ENCODE data around the gene TPRN.

TPRN gene

DNA sequence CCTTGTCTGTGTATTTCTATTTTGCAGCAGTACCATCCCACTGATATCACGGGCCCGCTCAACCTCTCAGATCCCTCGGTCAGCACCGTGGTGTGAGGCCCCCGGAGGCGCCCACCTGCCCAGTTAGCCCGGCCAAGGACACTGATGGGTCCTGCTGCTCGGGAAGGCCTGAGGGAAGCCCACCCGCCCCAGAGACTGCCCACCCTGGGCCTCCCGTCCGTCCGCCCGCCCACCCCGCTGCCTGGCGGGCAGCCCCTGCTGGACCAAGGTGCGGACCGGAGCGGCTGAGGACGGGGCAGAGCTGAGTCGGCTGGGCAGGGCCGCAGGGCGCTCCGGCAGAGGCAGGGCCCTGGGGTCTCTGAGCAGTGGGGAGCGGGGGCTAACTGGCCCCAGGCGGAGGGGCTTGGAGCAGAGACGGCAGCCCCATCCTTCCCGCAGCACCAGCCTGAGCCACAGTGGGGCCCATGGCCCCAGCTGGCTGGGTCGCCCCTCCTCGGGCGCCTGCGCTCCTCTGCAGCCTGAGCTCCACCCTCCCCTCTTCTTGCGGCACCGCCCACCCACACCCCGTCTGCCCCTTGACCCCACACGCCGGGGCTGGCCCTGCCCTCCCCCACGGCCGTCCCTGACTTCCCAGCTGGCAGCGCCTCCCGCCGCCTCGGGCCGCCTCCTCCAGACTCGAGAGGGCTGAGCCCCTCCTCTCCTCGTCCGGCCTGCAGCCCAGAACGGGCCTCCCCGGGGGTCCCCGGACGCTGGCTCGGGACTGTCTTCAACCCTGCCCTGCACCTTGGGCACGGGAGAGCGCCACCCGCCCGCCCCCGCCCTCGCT, 32.6 kb downstream of the TPRN start:
- no peak for DNase-seq
- no peak overlapping the region for H3K27ac ChIP-seq (ENCODE audit: insufficient read depth in 1 of 2, low read depth in 1 of 2, low read length in 2 of 2, poor library complexity in 1 of 2, severe bottlenecking in 2 of 2)
- ChIA-PET POLR2A (interaction anchor here (0.7 kb wide), 1 partner anchor 594 kb away, joined by 5 read pairs; no protein-coding TSS in a partner anchor), CTCF (interaction anchor here (1.2 kb wide), 1 partner anchor 67 kb away, joined by 3 read pairs; no protein-coding TSS in a partner anchor)
- H3K4me1 ChIP-seq (ENCODE audit: control extremely low read depth in 1 of 4, control insufficient read depth in 4 of 4, insufficient read depth in 4 of 4, low read length in 3 of 4), result peaks cover 0 to 70% (median 50%) of the 10 kb centered on the region in 4 experiments
- no peaks in the 10 kb centered on the region for H3K36me3 ChIP-seq (ENCODE audit: control insufficient read depth in 4 of 4, insufficient read depth in 4 of 4, low read length in 3 of 4)
- peaks cover 0 to 76% (median 18%) of the 10 kb centered on the region in 5 experiments for H3K27me3 ChIP-seq (replicated peaks in 2 of 5; ENCODE audit: control insufficient read depth in 4 of 5, insufficient read depth in 5 of 5, low read length in 4 of 5)
- H3K9me3 ChIP-seq (ENCODE audit: control extremely low read depth in 1 of 5, control insufficient read depth in 4 of 5, insufficient read depth in 2 of 5, low read depth in 1 of 5, low read length in 4 of 5), result no peaks in the 10 kb centered on the region
- H3K4me3 ChIP-seq (ENCODE audit: control insufficient read depth in 1 of 7, extremely low read depth in 1 of 7, insufficient read depth in 4 of 7, low read depth in 2 of 7, low read length in 6 of 7), result peak overlapping the region in 3 of 7 experiments; percentile 22 to 67 (median 57)
- whole genome bisulfite sequencing (ENCODE audit: insufficient coverage), result 12% methylated on average over 41 of the region's 57 CpGs

DNA sequence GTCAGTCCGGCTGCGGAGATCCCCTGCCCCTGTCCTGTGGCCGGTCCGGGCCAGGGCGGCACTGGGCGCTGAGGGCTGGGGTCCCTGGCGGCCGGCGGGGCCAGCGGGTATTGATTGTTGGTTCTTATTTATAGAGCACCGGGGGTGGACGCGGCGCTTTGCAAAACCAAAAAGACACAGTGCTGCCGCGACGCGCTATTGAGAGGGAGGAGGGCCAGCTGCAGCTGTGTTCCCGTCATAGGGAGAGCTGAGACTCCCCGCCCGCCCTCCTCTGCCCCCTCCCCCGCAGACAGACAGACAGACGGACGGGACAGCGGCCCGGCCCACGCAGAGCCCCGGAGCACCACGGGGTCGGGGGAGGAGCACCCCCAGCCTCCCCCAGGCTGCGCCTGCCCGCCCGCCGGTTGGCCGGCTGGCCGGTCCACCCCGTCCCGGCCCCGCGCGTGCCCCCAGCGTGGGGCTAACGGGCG, 33.2 kb downstream of the TPRN start:
- Histone ChIP-seq H3K4me1 (ENCODE audit: control extremely low read depth in 1 of 4, control insufficient read depth in 4 of 4, insufficient read depth in 4 of 4, low read length in 3 of 4) (peaks cover 0 to 70% (median 49%) of the 10 kb centered on the region in 4 experiments), H3K4me3 (ENCODE audit: control insufficient read depth in 1 of 7, extremely low read depth in 1 of 7, insufficient read depth in 4 of 7, low read depth in 2 of 7, low read length in 6 of 7) (peak overlapping the region in 1 of 7 experiments; percentile 57), H3K36me3 (ENCODE audit: control insufficient read depth in 4 of 4, insufficient read depth in 4 of 4, low read length in 3 of 4) (no peaks in the 10 kb centered on the region), H3K9me3 (ENCODE audit: control extremely low read depth in 1 of 5, control insufficient read depth in 4 of 5, insufficient read depth in 2 of 5, low read depth in 1 of 5, low read length in 4 of 5) (no peaks in the 10 kb centered on the region), H3K27me3 (replicated peaks in 2 of 5; ENCODE audit: control insufficient read depth in 4 of 5, insufficient read depth in 5 of 5, low read length in 4 of 5) (peaks cover 0 to 83% (median 18%) of the 10 kb centered on the region in 5 experiments), H3K27ac (ENCODE audit: insufficient read depth in 1 of 2, low read depth in 1 of 2, low read length in 2 of 2, poor library complexity in 1 of 2, severe bottlenecking in 2 of 2) (no peak overlapping the region)
- CTCF ChIA-PET, result interaction anchor here (1.2 kb wide), 1 partner anchor 68 kb away, joined by 3 read pairs; no protein-coding TSS in a partner anchor
- POLR2A ChIA-PET, result no interaction called here
- peak in 1 of 3 donors; percentile 21 for DNase-seq
- 34% methylated on average over 35 of the region's 44 CpGs for WGBS (ENCODE audit: insufficient coverage)

DNA sequence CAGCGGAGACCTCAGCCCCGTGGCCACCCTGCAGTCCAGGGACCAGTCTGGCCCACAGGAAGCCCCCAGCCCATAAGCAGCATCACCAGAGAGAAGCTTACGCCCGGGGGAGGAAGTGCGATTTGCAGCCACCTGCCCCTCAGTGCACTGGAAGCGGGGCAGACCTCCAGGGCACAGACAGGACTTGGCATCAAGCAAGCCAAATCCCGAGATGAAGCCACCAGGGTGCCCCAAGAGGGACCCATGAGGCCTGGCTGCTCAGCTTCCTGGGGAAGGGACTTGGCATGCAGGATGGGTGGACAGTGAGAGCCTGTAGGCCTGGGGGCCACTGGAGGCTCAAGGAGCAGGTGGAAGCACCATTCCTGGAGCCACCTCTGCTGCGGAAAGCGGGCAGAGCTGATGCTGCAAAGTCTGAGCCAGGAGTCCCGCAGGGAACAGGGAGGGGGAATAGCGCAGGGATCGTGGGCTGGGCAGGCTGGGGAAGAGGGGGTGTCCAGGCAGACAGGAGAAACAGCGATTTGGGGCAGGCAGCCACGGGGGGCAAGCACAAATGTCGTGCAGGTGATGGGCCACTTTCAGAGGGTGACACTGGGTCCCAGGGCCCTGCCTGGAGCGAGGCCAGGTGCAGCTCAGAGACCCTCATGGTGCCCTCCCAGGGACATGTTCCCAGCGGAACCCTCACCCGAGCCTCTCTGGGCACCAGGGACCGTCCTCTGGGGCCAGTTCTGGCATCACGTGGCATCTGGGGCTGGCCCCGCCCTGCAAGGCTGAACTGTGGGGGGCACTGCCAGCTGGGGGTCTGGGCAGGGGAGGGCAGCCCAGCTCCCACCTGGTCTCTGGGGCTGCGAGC, 33.9 kb downstream of the TPRN start:
- ChIA-PET POLR2A (no interaction called here), CTCF (interaction anchor here (0.8 to 1.3 kb wide), 4 partner anchors 9 to 68 kb away, joined by 3 read pairs; no protein-coding TSS in a partner anchor)
- DNase-seq, result no peak
- H3K27me3 ChIP-seq (replicated peaks in 2 of 5; ENCODE audit: control insufficient read depth in 4 of 5, insufficient read depth in 5 of 5, low read length in 4 of 5), result peaks cover 0 to 90% (median 14%) of the 10 kb centered on the region in 5 experiments
- no peak overlapping the region for H3K4me3 ChIP-seq (ENCODE audit: control insufficient read depth in 1 of 7, extremely low read depth in 1 of 7, insufficient read depth in 4 of 7, low read depth in 2 of 7, low read length in 6 of 7)
- H3K36me3 ChIP-seq (ENCODE audit: control insufficient read depth in 4 of 4, insufficient read depth in 4 of 4, low read length in 3 of 4), result no peaks in the 10 kb centered on the region
- H3K4me1 ChIP-seq (ENCODE audit: control extremely low read depth in 1 of 4, control insufficient read depth in 4 of 4, insufficient read depth in 4 of 4, low read length in 3 of 4), result peaks cover 0 to 69% (median 48%) of the 10 kb centered on the region in 4 experiments
- 66% methylated on average over 15 of the region's 22 CpGs for WGBS (ENCODE audit: insufficient coverage)
- no peak overlapping the region for H3K27ac ChIP-seq (ENCODE audit: insufficient read depth in 1 of 2, low read depth in 1 of 2, low read length in 2 of 2, poor library complexity in 1 of 2, severe bottlenecking in 2 of 2)
- no peaks in the 10 kb centered on the region for H3K9me3 ChIP-seq (ENCODE audit: control extremely low read depth in 1 of 5, control insufficient read depth in 4 of 5, insufficient read depth in 2 of 5, low read depth in 1 of 5, low read length in 4 of 5)

DNA sequence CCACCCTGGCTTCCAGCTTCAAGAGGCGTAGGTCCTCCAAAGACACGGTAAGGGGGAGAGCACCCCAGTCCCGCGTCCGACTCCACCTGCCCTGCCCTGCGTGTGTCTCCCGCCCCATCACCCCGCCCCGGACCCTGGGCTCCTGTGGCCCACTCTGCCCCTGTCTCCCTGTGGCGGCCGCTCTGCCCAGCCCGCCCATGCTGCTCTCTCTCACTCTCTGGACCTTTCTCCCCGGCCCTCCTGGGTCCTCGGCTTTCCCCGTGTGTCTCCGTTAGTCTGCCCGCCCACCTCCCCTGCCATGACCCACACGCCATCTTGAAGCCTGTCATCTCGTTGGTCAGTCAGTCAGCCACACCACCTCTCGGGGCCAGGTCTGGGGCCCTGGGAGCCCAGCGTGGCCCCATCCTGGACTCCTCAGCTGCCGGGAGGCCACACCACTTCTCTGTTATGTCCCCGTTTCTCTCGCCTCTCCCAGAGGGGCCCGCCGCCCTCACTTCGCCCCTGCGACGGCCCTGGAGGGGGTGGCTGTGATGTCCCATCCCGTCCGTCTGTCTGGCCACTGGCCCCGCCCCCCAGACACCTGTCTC, 35.2 kb downstream of the TPRN start:
- Histone ChIP-seq H3K4me1 (ENCODE audit: control extremely low read depth in 1 of 4, control insufficient read depth in 4 of 4, insufficient read depth in 4 of 4, low read length in 3 of 4) (peaks cover 0 to 58% (median 41%) of the 10 kb centered on the region in 4 experiments), H3K27ac (ENCODE audit: insufficient read depth in 1 of 2, low read depth in 1 of 2, low read length in 2 of 2, poor library complexity in 1 of 2, severe bottlenecking in 2 of 2) (no peak overlapping the region), H3K4me3 (ENCODE audit: control insufficient read depth in 1 of 7, extremely low read depth in 1 of 7, insufficient read depth in 4 of 7, low read depth in 2 of 7, low read length in 6 of 7) (no peak overlapping the region), H3K9me3 (ENCODE audit: control extremely low read depth in 1 of 5, control insufficient read depth in 4 of 5, insufficient read depth in 2 of 5, low read depth in 1 of 5, low read length in 4 of 5) (no peaks in the 10 kb centered on the region), H3K36me3 (ENCODE audit: control insufficient read depth in 4 of 4, insufficient read depth in 4 of 4, low read length in 3 of 4) (no peaks in the 10 kb centered on the region), H3K27me3 (replicated peaks in 2 of 5; ENCODE audit: control insufficient read depth in 4 of 5, insufficient read depth in 5 of 5, low read length in 4 of 5) (peaks cover 0 to 96% (median 14%) of the 10 kb centered on the region in 5 experiments)
- DNase-seq, result no peak
- ChIA-PET CTCF (interaction anchor here (1.1 kb wide), 1 partner anchor 10 kb away, joined by 3 read pairs; no protein-coding TSS in a partner anchor), POLR2A (no interaction called here)
- 92% methylated on average over 29 of the region's 32 CpGs for WGBS (ENCODE audit: insufficient coverage)

DNA sequence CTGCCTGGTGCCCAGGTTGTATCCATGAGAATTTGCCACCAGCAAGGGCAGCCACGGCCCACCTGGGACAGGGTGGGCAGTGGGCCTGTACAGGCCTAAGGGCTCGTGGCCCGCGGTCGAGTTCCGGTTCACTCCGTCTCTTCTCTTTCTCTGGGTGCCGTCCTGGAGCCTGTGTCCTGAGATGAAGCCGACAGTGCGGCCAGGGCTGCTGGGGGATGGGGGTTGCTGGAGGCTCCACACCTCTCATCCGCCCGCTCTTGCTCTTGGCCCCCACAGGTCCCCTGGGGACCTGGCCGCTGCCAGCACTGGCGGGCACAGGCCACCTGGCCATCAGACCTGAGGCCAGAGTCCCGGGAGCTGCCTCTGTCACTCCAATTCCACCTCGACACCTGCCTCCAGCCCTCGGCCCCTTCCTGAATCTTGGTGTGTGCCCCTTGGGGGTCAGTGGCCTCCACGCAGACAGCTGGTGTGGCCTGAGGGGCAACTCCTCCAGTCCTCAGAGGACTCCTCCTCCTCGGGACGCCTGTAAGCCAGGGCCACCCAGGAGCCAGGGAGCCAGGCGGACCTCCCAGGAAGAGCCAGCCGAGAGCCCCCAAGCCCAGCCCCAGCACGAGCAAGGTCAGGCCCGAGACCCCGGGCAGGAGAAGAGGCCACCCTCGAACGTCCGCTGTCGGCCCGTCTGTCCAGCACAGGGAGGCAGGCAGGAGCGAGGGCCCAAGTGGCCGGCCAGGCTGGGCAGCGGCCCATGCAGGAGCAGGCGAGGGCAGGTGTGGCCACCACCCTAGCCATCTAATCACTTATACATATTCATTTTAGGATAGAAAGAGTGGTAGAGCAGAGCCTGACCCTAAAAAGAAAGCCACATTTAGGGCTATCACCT, 35.9 kb downstream of the TPRN start:
- Histone ChIP-seq H3K36me3 (ENCODE audit: control insufficient read depth in 4 of 4, insufficient read depth in 4 of 4, low read length in 3 of 4) (no peaks in the 10 kb centered on the region), H3K4me1 (ENCODE audit: control extremely low read depth in 1 of 4, control insufficient read depth in 4 of 4, insufficient read depth in 4 of 4, low read length in 3 of 4) (peaks cover 0 to 50% (median 36%) of the 10 kb centered on the region in 4 experiments), H3K4me3 (ENCODE audit: control insufficient read depth in 1 of 7, extremely low read depth in 1 of 7, insufficient read depth in 4 of 7, low read depth in 2 of 7, low read length in 6 of 7) (no peak overlapping the region), H3K27ac (ENCODE audit: insufficient read depth in 1 of 2, low read depth in 1 of 2, low read length in 2 of 2, poor library complexity in 1 of 2, severe bottlenecking in 2 of 2) (no peak overlapping the region), H3K9me3 (ENCODE audit: control extremely low read depth in 1 of 5, control insufficient read depth in 4 of 5, insufficient read depth in 2 of 5, low read depth in 1 of 5, low read length in 4 of 5) (no peaks in the 10 kb centered on the region), H3K27me3 (replicated peaks in 2 of 5; ENCODE audit: control insufficient read depth in 4 of 5, insufficient read depth in 5 of 5, low read length in 4 of 5) (peaks cover 0 to 96% (median 14%) of the 10 kb centered on the region in 5 experiments)
- 86% methylated on average over 27 of the region's 34 CpGs for WGBS (ENCODE audit: insufficient coverage)
- DNase-seq, result no peak
- ChIA-PET CTCF (no interaction called here), POLR2A (no interaction called here)

DNA sequence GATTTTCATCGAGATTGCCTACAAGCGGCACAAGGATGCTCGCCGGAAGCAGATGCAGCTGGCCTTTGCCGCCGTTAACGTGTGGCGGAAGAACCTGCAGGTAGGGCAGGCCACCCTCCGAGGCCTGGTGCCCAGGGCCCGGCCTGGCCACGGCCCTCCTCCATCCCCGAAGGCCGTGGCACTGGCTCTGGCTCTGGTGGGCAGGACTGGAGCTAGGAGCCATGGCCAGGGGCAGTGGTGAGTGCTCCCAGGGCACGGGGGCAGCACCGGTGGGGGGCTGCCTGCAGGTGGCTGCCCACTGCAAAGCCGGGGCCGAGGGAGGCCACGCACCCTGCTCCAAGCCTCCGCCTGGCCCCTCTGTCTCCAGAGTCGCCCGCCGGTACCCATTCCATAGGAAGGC, 36.7 kb downstream of the TPRN start:
- whole genome bisulfite sequencing (ENCODE audit: insufficient coverage), result 92% methylated on average over 18 of the region's 22 CpGs
- Histone ChIP-seq H3K4me3 (ENCODE audit: control insufficient read depth in 1 of 7, extremely low read depth in 1 of 7, insufficient read depth in 4 of 7, low read depth in 2 of 7, low read length in 6 of 7) (no peak overlapping the region), H3K27me3 (replicated peaks in 2 of 5; ENCODE audit: control insufficient read depth in 4 of 5, insufficient read depth in 5 of 5, low read length in 4 of 5) (peaks cover 0 to 96% (median 17%) of the 10 kb centered on the region in 5 experiments), H3K36me3 (ENCODE audit: control insufficient read depth in 4 of 4, insufficient read depth in 4 of 4, low read length in 3 of 4) (no peaks in the 10 kb centered on the region), H3K4me1 (ENCODE audit: control extremely low read depth in 1 of 4, control insufficient read depth in 4 of 4, insufficient read depth in 4 of 4, low read length in 3 of 4) (peaks cover 0 to 49% (median 32%) of the 10 kb centered on the region in 4 experiments), H3K9me3 (ENCODE audit: control extremely low read depth in 1 of 5, control insufficient read depth in 4 of 5, insufficient read depth in 2 of 5, low read depth in 1 of 5, low read length in 4 of 5) (no peaks in the 10 kb centered on the region), H3K27ac (ENCODE audit: insufficient read depth in 1 of 2, low read depth in 1 of 2, low read length in 2 of 2, poor library complexity in 1 of 2, severe bottlenecking in 2 of 2) (no peak overlapping the region)
- no peak for DNase-seq
- ChIA-PET POLR2A (no interaction called here), CTCF (no interaction called here)

Data from common myeloid progenitor, CD34-positive (primary cell).